Measurements from ENCODE around the gene SLC30A7. TPM values are rescaled to one million over a fixed set of nuclear protein-coding genes. Genes with fewer than 3 reads are reported as not detected.
"Not testable (repeated sequence)": the region's sequence is repeated elsewhere in the genome, so short reads cannot be mapped to it uniquely, and the experiment has no call there.

SLC30A7 gene
- total RNA-seq, 1 experiment from 2014 or later, result 29.5 TPM

DNA sequence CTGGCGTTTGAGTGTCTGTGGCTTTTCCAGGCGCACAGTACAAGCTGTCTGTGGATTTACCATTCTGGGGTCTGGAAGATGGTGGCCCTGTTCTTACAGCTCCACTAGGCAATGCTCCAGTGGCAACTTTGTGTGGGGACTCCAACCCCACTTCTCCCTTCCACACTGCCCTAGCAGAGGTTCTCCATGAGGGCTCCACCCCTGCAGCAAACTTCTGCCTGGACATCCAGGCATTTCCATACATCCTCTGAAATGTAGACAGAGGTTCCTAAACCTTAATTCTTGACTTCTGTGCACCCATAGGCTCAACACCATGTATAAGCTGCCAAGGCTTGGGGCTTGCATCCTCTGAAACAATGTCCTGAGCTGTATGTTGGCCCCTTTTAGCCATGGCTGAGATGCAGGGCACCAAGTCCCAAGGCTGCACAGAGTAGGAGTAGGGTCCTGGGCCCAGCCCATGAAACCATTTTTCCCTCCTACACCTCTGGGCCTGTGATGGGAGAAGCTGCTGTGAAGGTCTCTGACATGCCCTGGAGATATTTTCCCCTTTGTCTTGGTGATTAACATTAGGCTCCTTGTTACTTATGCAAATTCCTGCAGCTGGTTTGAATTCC, 5.9 kb upstream of the SLC30A7 start:
- DNase-seq (ENCODE audit: low spot score), result not testable (repeated sequence)

DNA sequence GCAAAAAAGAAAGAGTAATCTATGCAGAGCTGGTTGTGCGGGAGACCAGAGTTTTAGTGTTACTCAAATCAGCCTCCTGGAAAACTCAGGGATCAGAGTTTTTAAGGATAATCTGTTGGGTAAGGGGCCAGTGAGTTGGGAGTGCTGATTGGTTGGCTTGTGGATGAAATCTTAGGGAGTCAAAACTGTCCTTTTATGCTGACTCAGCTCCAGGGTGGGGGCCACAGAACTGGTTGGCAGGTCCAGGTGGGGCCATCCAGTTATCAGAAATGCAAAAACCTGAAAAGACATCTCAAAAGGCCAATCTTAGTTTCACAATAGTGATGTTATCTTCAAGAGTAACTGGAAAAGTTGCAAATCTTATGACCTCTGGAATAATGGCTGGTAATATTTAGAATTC, 4.5 kb upstream of the SLC30A7 start:
- DNase-seq (ENCODE audit: low spot score), result no peak

GRCh38 chr1:100892554-100892953, 3.3 kb upstream of the SLC30A7 start:
- DNase-seq (ENCODE audit: low spot score), result no peak

- DNase-seq (ENCODE audit: low spot score), result no peak
Measured at GRCh38 chr1:100893718-100894117, 2.2 kb upstream of the SLC30A7 start.

- peak; percentile 89 for DNase-seq (ENCODE audit: low spot score)
Measured at GRCh38 chr1:100894603-100895539, 1.0 kb upstream of the SLC30A7 start, which contains the start of gene EXTL2. TSS of gene EXTL2 (minus strand) at chr1:100894842. CDS start at chr1:100888757, 6,085 bp downstream.

- peak; percentile 49 for DNase-seq (ENCODE audit: low spot score)
Measured at GRCh38 chr1:100896481-100896982, 642 bp downstream of the SLC30A7 start.

- no peak for DNase-seq (ENCODE audit: low spot score)
Measured at GRCh38 chr1:100902365-100902764, 6.5 kb downstream of the SLC30A7 start.

- no peak for DNase-seq (ENCODE audit: low spot score)
Measured at GRCh38 chr1:100903777-100904176, 7.9 kb downstream of the SLC30A7 start.

DNA sequence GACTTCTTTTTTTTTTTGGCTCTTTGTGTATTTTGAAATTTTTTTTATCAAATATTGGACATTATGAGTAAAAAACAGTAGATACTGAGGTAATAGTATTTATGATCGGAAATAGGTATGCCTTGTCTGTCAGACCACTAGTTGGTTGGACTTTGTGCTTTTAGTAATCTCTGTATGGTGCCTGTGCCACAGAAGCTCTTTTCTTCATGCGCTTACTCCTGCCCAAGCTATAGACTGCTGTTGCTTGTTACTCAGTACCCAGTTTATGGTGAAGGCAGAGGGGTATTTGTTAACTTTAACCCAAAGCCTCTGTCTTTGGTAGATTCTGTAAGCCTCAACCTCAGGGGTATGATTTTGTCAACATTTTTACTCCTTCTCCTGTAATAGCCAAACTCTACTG, 8.6 kb downstream of the SLC30A7 start:
- no peak for DNase-seq (ENCODE audit: low spot score)

DNA sequence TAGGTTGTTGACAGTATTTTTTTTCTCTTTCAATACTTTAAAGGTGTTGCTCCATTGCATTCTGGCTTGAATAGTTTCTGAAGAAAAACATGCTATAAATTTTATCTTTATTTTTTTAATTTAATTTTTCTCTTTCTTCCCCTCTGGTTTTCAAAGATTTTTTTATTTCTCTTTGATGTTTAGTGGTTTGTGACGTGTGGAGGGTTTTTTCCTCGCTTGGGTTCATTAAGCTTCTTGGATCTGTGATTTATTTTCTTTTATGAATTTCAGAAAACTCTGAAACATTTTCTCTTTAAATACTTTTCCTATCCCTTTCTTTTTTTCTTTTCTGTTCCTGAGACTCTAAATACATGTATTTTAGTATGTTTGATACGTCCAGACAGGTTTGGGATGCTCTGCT, 9.3 kb downstream of the SLC30A7 start:
- no peak for DNase-seq (ENCODE audit: low spot score)

GRCh38 chr1:100907887-100908286, 12.0 kb downstream of the SLC30A7 start:
- no peak for DNase-seq (ENCODE audit: low spot score)

GRCh38 chr1:100909018-100909417, 13.1 kb downstream of the SLC30A7 start:
- DNase-seq (ENCODE audit: low spot score), result no peak

- DNase-seq (ENCODE audit: low spot score), result no peak
Measured at GRCh38 chr1:100912019-100912418, 16.1 kb downstream of the SLC30A7 start.

DNA sequence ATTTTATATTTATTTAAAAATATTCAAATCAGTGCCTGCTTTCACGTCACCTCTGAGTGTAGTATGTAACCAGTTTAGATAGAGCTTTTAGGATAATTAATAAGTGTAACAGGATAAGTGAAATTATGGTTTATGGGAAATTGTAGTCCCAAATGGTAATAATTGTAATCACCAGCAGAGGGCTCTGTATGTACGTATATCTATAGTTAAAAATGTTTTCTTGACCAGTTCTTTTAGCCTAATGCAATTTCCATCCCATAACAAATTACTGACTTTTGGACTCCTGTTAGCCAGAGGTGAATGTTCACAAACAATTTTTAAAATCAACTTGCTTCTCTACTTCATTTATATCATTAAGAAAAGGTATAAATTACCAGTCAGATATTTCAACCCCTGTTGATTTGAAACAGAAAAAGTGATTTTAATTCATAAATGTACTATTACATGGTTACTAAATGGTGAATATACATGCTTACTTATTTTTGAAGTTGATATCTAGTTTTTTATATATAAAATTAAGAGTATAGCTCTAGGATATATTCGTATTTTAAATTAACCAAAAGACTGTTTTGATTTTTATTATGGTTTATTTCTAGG, 25.3 kb downstream of the SLC30A7 start:
- DNase-seq (ENCODE audit: low spot score), result peak; percentile 50

- DNase-seq (ENCODE audit: low spot score), result no peak
Measured at GRCh38 chr1:100924212-100924611, 28.3 kb downstream of the SLC30A7 start.

- no peak for DNase-seq (ENCODE audit: low spot score)
Measured at GRCh38 chr1:100924991-100925390, 29.1 kb downstream of the SLC30A7 start.

- no peak for DNase-seq (ENCODE audit: low spot score)
Measured at GRCh38 chr1:100926240-100926639, 30.4 kb downstream of the SLC30A7 start.

DNA sequence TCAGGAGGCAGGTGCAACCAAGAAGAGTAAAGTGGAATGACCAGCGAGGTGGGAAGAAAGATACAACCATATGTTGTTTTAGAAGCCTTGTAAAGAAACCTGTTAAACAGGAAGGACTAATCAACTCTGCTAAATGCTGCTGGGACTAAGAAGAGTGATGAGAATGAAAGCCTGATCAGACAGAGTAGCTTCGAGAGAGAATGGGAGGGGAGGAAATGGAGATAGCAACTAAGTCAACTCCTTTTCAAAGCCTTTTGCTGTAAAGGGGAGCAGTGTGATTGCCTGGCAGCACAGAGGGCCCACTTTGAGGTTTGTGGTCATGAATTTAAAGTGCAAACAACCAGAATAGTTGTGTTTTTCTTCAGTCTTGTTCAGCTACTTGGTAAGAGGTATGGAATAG, 31.4 kb downstream of the SLC30A7 start:
- no peak for DNase-seq (ENCODE audit: low spot score)

GRCh38 chr1:100928128-100928527, 32.2 kb downstream of the SLC30A7 start:
- no peak for DNase-seq (ENCODE audit: low spot score)

DNA sequence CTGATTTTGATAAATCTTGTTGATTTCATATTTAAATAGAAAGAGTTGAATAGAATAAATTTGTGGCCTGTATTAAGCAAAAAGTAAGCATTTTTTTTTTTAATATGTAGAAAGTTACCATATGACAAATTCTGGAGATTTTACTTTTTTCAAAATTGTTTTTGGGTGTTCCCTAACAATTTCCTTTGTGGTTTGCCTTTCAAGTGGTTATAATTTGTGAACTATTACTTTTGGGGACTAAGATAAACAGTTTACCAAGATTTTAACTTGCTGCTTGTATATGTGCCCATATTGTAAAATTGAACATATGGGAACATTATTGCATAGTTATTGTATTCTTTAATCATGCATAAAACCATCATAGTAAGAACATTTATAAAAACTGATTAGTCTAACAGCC, 34.6 kb downstream of the SLC30A7 start:
- DNase-seq (ENCODE audit: low spot score), result no peak

GRCh38 chr1:100931716-100932115, 35.8 kb downstream of the SLC30A7 start:
- DNase-seq (ENCODE audit: low spot score), result no peak

GRCh38 chr1:100933555-100933954, 37.7 kb downstream of the SLC30A7 start:
- not testable (repeated sequence) for DNase-seq (ENCODE audit: low spot score)
